MCF 10A (cell line): ENCODE measurements around the gene KCTD19. TPM values are rescaled to one million over a fixed set of nuclear protein-coding genes. Genes with fewer than 3 reads are reported as not detected.
A peak's percentile ranks its signal among the peaks of the same experiment; 100 is the strongest.

Experiments used
- BruUV-seq: library from RNA; stranded (reverse); fragments of 400-500 nt; replicated peaks from 2 replicates; lab custom pipeline; 2021; lab: Mats Ljungman, UMichigan
- CTCF ChIA-PET: fragments of 300-600 bp; sonication (Branson Sonifier 250); formaldehyde crosslinking; extraction: SDS; loops from one replicate; lab custom pipeline; 2021; ENCODE audit warnings: antibody characterized with exemption, inconsistent platforms; lab: Yijun Ruan, JAX
- POLR2A ChIA-PET: fragments of 300-600, 350-650 bp; sonication (Branson Sonifier 250); formaldehyde crosslinking; extraction: SDS; loops from one replicate; lab custom pipeline; 2020; ENCODE audit warnings: antibody characterized with exemption, inconsistent platforms; lab: Yijun Ruan, JAX
- DNase-seq: peaks from one replicate; pipeline ENCODE4 v3.0.0-alpha.2; 2018; ENCODE audit not compliant: unreplicated experiment
- H3K27ac Mint-ChIP-seq: one replicate; pipeline ENCODE4 v1.8.0; 2022; ENCODE audit warnings: mild to moderate bottlenecking, low read depth, mixed read lengths; ENCODE audit not compliant: unreplicated experiment
- H3K27me3 Mint-ChIP-seq: one replicate; pipeline ENCODE4 v1.8.0; 2022; ENCODE audit warnings: mixed read lengths; ENCODE audit not compliant: insufficient read depth, unreplicated experiment
- H3K36me3 Mint-ChIP-seq: one replicate; pipeline ENCODE4 v1.8.0; 2022; ENCODE audit warnings: mild to moderate bottlenecking, moderate library complexity, mixed read lengths; ENCODE audit not compliant: insufficient read depth, unreplicated experiment
- H3K4me1 Mint-ChIP-seq: one replicate; pipeline ENCODE4 v1.8.0; 2022; ENCODE audit warnings: mixed read lengths; ENCODE audit not compliant: insufficient read depth, unreplicated experiment
- H3K4me3 Mint-ChIP-seq: one replicate; pipeline ENCODE4 v1.8.0; 2022; ENCODE audit warnings: mild to moderate bottlenecking, moderate library complexity, mixed read lengths; ENCODE audit not compliant: unreplicated experiment
- H3K9me3 Mint-ChIP-seq: one replicate; pipeline ENCODE4 v1.8.0; 2022; ENCODE audit warnings: mixed read lengths; ENCODE audit not compliant: unreplicated experiment
- CTCF ChIP-seq: fragments of 200-600 bp; IDR thresholded peaks from one replicate; pipeline ENCODE4 v1.8.0; 2022; ENCODE audit warnings: antibody characterized with exemption, mild to moderate bottlenecking; ENCODE audit not compliant: unreplicated experiment
- intact Hi-C: fragments of 100-400 bp; cut with micrococcal nuclease; formaldehyde crosslinking; loops from 2 replicates; pipeline ENCODE4 v1.14.1; 2022
- total RNA-seq: library from RNA; stranded (reverse); gene quantifications from 2 replicates; pipeline ENCODE4 v1.2.3, GENCODE V29; 2022

KCTD19 gene
- total RNA-seq, 1 experiment from 2014 or later, result not detected

- no peak for DNase-seq
- intact Hi-C loops, result no loop called here
- no peaks in the 10 kb centered on the region for H3K27me3 Mint-ChIP-seq
- H3K36me3 Mint-ChIP-seq, result peaks cover 7% of the 10 kb centered on the region
- no peaks in the 10 kb centered on the region for H3K9me3 Mint-ChIP-seq
- BruUV-seq, result no TSS peak
- H3K4me1 Mint-ChIP-seq, result peaks cover 43% of the 10 kb centered on the region
- H3K4me3 Mint-ChIP-seq, result no peak overlapping the region
- TF ChIP-seq CTCF, result no peak
- ChIA-PET POLR2A (interaction anchor here (0.6 to 2.1 kb wide), 4 partner anchors 14 to 714 kb away, joined by 3 to 20 read pairs (median 3); partner anchors contain the start of gene TMEM208), CTCF (interaction anchor here (0.9 to 1.7 kb wide), 3 partner anchors 16 to 45 kb away, joined by 3 to 16 read pairs (median 4); partner anchors contain the start of genes ELMO3 and TMEM208)
- no peak overlapping the region for H3K27ac Mint-ChIP-seq
Measured at GRCh38 chr16:67243481-67243880, 83.1 kb downstream of the KCTD19 start.

GRCh38 chr16:67242138-67242730, 84.3 kb downstream of the KCTD19 start:
- Mint-ChIP-seq H3K4me3 (no peak overlapping the region), H3K27ac (peak overlapping the region; percentile 65), H3K36me3 (peaks cover 7% of the 10 kb centered on the region), H3K4me1 (peaks cover 34% of the 10 kb centered on the region), H3K9me3 (no peaks in the 10 kb centered on the region), H3K27me3 (no peaks in the 10 kb centered on the region)
- intact Hi-C loops, result no loop called here
- BruUV-seq, result no TSS peak
- CTCF ChIA-PET, result interaction anchor here (0.5 to 1.2 kb wide), 4 partner anchors 14 to 206 kb away, joined by 3 to 4 read pairs (median 4); no protein-coding TSS in a partner anchor
- TF ChIP-seq CTCF, result no peak
- no peak for DNase-seq
- POLR2A ChIA-PET, result interaction anchor here (0.7 to 1.1 kb wide), 3 partner anchors 14 to 15 kb away, joined by 4 to 5 read pairs (median 5); partner anchors contain the start of gene TMEM208

DNA sequence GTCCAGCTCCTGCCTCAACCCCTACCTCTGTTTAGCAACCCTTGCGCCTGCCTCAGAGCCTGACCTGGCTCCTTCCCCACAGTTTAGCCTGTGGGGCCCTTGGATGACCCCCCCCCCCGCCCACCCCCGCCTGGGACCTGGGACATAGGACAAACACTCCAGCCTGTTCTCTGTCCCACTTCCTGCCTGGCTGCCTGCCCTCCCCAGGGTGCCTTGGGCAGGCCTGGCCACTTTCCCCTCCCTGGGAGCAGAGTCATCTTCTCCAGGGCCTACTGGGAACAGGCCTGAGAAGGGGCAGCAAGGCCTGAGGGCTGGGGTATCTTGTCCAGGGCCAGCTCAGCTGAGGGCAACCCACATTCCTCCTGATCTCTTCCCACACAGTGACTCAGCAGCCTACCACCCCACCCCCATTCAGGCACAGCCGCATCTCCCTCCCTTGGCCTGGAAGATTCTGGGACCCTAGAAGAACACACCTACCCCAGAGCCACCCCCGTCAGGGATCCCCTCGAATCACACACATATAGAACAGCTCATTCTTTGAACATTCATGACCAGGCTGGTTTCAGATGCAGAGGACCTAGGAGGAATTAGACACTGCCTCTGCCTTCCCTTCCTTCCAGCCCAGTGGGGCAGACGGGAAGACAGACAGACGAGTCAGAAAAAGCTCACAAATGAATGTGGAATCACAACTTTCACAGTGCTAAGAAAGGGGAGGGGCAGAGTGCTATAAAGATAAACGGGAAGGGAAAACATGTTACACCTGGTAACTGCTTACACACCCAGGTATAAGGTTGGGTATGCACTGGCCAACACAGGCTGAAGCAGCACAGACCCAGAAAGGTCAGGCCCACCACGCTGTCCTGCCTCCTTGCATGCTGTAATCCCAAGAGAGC, 85.3 kb downstream of the KCTD19 start:
- POLR2A ChIA-PET, result interaction anchor here (0.7 to 1.3 kb wide), 3 partner anchors 9 to 14 kb away, joined by 4 to 5 read pairs (median 5); partner anchors contain the start of gene TMEM208
- intact Hi-C loops, result no loop called here
- no peak for TF ChIP-seq CTCF

GRCh38 chr16:67240506-67240905, 86.0 kb downstream of the KCTD19 start:
- TF ChIP-seq CTCF, result no peak
- ChIA-PET CTCF (interaction anchor here (1.0 kb wide), 1 partner anchor 65 kb away, joined by 4 read pairs; no protein-coding TSS in a partner anchor), POLR2A (interaction anchor here (1.1 to 1.3 kb wide), 2 partner anchors 8 to 32 kb away, joined by 5 to 6 read pairs; no protein-coding TSS in a partner anchor)
- DNase-seq, result peak; percentile 26
- no peaks in the 10 kb centered on the region for H3K9me3 Mint-ChIP-seq
- no TSS peak for BruUV-seq
- H3K4me3 Mint-ChIP-seq, result no peak overlapping the region
- H3K36me3 Mint-ChIP-seq, result peaks cover 17% of the 10 kb centered on the region
- peaks cover 38% of the 10 kb centered on the region for H3K4me1 Mint-ChIP-seq
- peak overlapping the region; percentile 84 for H3K27ac Mint-ChIP-seq
- intact Hi-C loops, result no loop called here
- H3K27me3 Mint-ChIP-seq, result no peaks in the 10 kb centered on the region

More for the DNA sequence above, 85.3 kb downstream of the KCTD19 start:
- H3K36me3 Mint-ChIP-seq, result peaks cover 10% of the 10 kb centered on the region
- no TSS peak for BruUV-seq
- no peak overlapping the region for H3K4me3 Mint-ChIP-seq
- H3K4me1 Mint-ChIP-seq, result peaks cover 34% of the 10 kb centered on the region
- no peaks in the 10 kb centered on the region for H3K9me3 Mint-ChIP-seq
- CTCF ChIA-PET, result interaction anchor here (0.6 to 1.2 kb wide), 6 partner anchors 13 to 242 kb away, joined by 3 to 4 read pairs (median 4); no protein-coding TSS in a partner anchor
- peak; percentile 79 for DNase-seq
- H3K27me3 Mint-ChIP-seq, result no peaks in the 10 kb centered on the region
- peak overlapping the region; percentile 84 for H3K27ac Mint-ChIP-seq
